ENCODE measurements around the gene FAM163B.

Gene FAM163B

GRCh38 chr9:133605856-133606707 lies 3.1 kb downstream of the FAM163B start:
- no peak overlapping the region for H3K4me3 ChIP-seq (ENCODE audit: low read depth, low read length)
- TF ChIP-seq CTCF (IDR thresholded peaks at IDR 0.05; ENCODE audit: borderline replicate concordance, insufficient read depth, low read depth, low read length): no peak

GRCh38 chr9:133605446-133605845 lies 3.7 kb downstream of the FAM163B start:
- H3K4me3 ChIP-seq (ENCODE audit: low read depth, low read length): no peak overlapping the region
- no peak for TF ChIP-seq CTCF (IDR thresholded peaks at IDR 0.05; ENCODE audit: borderline replicate concordance, insufficient read depth, low read depth, low read length)

GRCh38 chr9:133604856-133605255 lies 4.3 kb downstream of the FAM163B start:
- no peak for TF ChIP-seq CTCF (IDR thresholded peaks at IDR 0.05; ENCODE audit: borderline replicate concordance, insufficient read depth, low read depth, low read length)
- H3K4me3 ChIP-seq (ENCODE audit: low read depth, low read length): no peak overlapping the region

GRCh38 chr9:133604214-133604613 lies 5.0 kb downstream of the FAM163B start:
- H3K4me3 ChIP-seq (ENCODE audit: low read depth, low read length): no peak overlapping the region
- 0 out of 2 replicates have a peak, but pooled peaks have one; percentile 22 for TF ChIP-seq CTCF (IDR thresholded peaks at IDR 0.05; ENCODE audit: borderline replicate concordance, insufficient read depth, low read depth, low read length)

- H3K4me3 ChIP-seq (ENCODE audit: low read depth, low read length): no peak overlapping the region
- TF ChIP-seq CTCF (IDR thresholded peaks at IDR 0.05; ENCODE audit: borderline replicate concordance, insufficient read depth, low read depth, low read length): 0 out of 2 replicates have a peak, but pooled peaks have one; percentile 10
Measured at GRCh38 chr9:133603135-133603927, 5.9 kb downstream of the FAM163B start.

- H3K4me3 ChIP-seq (ENCODE audit: low read depth, low read length): no peak overlapping the region
- TF ChIP-seq CTCF (IDR thresholded peaks at IDR 0.05; ENCODE audit: borderline replicate concordance, insufficient read depth, low read depth, low read length): no peak
Measured at GRCh38 chr9:133602277-133602676, 6.9 kb downstream of the FAM163B start.
